HG03439 (cell line): ENCODE results near the gene CEBPG.

Source experiments
- ATAC-seq: cut with Tn5 transposase; IDR thresholded peaks from one replicate; pipeline ENCODE4 v1.9.1; 2021; ENCODE audit warnings: mild to moderate bottlenecking, moderate library complexity; ENCODE audit not compliant: unreplicated experiment

CEBPG gene

DNA sequence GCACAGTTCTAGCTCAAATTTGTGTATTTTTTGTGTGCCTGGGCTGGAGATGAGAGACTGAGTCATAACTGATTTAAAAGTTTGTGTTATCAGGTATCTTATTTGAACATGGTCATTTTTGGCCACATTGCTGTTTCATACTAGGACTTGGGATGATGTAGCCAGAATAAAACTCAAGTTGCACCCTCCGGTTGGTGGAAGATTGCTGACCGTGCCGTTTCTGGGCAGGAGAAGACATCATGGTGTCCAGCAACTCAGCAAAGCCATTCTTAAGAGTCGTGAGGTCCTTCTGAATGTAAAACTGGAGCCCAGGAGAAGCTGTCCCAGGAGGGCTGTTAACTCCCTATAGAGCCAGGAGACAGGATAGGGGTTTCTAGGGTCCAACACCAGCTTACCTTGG lies 7.6 kb downstream of the CEBPG start:
- no peak for ATAC-seq

DNA sequence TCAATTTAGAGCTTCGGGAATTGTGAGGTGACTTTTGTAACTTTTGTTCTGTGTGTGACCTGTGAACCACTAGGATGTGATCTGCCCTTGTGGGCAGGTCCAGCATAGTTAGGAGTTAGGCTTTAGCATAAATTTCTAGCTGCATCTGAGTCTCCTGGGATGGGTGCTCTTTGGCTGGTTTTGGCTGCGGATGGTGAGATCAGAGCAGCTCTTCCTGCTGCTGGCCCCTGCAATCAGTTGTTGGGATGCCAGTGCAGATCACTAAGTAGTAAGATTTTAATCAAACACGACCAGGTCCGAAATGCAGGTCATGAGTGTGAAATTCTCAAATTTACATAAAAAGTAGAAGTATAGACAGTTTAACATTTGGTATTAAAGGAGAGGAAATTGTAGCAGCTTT lies 8.5 kb downstream of the CEBPG start:
- no peak for ATAC-seq

DNA sequence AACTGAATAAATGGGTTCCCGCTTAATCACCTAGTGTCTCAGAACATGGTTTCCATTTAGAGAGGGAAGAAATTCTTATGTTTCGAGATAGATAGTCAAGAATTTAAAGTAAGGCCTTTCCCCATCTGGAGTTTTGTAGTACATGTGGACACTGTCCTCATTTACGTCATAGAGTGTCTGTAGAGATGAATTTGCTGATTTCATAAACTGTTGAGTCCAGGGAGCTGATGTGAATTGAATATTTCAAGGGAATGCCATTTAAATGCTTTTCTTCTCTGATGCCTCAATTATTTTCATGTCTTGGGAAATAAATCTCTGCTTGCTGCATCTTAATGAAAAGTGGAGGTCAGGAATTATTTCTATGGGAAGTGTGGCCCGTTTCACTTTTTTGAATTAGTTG lies 9.5 kb downstream of the CEBPG start:
- ATAC-seq: no peak

DNA sequence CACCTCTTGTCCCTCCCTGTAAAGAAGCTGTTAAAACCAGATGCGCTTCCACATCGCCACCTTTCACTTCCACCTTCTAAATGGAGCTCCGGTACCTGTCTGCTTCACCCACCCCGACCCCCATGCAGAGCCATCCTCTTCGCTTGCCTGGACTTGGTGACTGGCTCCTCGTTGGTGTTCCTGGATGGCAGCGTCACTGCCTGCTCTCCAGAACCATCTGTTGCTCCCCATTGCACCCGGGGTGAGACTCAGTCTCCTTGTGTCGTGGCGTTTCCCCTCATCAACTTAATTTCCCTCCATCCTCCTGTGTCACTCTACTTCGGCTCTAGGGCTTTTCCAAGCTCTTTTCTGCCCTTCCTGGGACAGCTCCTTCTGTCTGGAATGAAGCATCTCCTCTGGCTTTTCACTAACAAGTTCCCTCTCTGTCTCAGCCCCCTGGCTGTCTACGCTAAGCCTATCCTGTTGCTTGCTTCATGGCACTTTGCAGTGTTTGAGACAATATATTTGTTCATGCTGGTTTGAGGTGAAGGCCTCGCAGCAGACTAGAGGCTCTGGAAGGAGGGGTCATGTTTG lies 10.3 kb downstream of the CEBPG start:
- ATAC-seq: no peak

DNA sequence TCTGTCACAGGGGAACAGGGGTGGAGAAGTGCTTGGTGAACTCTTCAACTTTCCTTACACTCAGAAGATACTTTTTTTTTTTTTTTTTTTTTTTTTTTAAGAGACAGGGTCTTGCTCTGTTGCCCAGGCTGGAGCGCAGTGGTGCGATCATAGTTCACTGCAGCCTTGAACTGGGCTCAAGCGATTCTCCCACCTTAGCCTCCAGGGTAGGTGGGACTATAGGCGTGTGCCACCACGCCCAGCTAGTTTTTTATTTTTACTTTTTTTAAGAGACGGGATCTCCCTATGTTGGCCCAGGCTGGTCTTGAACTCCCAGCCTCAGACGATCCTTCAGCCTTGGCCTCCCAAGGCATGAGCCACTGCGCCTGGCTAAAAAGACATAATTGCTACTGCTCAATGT lies 11.5 kb downstream of the CEBPG start:
- ATAC-seq: no peak

DNA sequence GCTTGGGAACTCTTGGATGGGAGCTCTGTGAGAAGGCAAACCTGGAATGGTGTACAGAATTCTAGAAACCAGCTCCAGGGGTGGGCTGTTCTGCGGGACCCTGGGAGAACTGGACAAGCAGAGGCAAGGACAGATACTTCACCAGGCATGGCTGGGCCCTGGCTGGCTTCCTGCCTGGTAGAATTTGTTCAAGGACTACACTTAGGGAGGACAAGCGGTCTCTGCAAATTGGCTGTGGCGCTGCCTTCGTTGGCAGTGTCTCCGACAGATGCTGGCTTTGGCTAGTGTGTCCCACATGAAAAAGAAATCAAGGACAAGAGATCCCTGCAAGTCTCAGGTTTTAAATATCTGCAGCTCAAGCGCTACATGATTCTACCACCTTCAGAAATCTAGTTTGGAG lies 12.4 kb downstream of the CEBPG start:
- no peak for ATAC-seq

DNA sequence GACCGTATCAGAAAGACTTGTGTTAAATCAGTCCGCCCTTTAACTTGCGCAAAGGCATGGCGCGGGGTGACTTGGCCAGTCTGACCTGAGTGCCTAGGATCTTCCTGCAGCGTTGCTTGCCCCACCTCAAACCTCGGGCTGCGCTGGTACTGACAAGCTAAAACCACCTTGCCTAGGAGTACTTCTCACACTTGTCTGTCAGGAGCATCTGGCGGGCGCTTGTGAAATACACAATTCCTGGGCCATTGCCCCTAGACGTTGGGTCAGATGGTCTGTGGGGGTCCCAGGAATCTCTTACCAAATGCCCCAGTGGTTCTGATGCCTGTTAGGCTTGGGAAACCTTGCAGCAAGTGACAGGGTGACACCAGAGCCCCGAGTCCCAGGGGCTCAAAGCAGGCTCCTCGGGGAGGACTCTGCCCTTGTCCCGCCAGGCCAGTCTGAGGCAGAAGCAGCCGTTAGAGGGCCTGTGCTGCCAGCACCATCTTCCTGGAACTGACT lies 12.9 kb downstream of the CEBPG start:
- no peak for ATAC-seq

DNA sequence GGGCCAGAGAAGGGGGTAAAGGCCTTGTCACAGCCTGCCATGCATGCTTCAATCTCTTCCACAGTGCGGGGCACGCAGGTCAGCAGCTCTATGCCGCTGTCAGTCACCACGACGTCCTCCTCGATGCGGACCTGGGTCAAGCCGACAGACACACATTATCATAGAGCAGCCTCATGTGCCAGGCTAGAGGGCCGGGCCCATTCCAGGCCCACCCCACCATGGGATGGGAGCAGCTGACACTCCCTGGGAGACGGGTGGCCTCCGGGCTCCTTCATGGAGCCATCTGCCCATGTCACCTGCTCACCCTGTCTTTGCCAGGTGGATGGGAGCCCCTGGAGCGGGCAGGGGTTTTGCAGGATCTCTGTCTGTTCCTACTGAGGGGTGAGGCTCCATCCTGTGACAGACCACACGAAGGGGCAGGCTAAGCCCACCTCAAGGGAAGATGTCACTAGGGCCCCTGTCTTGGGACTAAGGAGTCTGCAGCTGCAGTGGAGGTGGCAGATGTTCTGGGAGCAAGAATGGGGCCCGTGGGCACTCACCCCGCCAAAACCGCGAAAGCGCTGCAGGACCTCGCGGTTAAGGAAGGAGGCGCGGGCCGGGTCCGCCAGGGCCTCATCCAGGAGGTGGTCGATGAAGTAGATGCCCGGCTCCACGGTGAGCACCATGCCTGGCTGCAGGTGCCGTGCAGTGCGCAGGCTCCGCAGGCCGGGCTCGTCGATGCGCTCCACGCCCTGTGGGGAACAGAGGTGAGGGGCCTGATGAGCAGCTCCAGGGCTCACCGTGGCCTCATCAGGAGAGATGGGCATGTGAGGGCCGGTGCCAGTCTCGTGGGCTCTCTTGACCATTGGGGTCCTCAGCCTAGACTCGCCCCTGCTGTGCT lies 14.1 kb downstream of the CEBPG start:
- no peak for ATAC-seq

DNA sequence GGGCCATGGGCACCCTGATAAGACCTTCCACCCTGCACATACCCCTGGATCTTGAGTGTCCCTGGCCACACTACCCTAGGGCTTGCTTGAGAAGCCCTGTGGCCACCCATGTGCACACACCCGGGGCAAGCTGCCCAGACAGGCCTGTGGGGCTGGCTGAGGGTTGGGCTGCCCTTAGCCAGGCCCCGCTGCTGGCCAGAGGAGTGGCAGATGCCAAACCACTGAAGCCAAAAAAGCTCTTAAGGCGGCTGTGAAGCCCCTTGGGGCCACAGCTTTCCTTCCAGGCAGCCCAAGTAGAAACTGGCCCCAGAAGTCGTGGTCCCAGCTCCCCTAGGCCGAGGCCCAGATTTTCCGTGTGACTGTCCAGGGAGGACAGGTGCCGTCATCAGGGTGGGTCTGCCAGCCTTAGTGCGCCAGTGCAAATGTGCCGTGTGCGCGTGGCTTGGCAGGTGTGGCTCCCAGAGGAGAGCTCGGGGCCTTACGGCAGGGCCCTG lies 14.8 kb downstream of the CEBPG start:
- no peak for ATAC-seq

DNA sequence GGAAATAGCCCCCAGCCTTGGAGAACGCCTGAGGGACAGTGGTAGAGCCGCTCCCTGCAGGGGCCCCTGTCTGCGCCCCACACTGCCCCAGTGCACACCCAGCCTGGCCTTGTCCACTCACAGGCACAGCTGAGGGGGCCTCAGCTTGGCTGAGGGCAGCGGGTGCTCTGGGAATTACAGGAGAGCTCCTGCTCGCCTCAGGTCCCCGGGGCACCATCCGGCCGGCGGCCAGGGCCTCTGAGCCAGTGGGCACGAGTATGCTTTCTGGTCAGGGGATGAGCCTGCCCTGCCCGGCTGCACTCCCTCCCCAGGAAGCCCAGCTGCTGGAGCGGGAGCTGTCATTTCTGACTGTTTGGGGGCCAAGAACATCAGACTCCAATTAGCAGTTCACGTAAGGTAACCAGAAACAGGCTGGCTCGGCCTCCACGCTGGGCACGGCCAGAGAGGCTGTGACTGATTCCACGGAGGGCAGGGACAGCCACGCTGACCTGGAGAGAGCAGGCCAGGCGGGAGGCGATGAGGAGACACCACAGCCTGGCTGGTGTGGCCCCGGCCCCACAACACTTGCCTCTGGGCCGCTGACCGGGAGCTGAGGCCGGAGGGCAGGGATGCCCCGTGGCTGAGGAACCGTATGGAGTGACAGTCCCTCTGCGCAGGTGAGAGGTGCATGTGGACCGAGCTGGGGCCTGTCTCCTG lies 15.4 kb downstream of the CEBPG start:
- no peak for ATAC-seq

DNA sequence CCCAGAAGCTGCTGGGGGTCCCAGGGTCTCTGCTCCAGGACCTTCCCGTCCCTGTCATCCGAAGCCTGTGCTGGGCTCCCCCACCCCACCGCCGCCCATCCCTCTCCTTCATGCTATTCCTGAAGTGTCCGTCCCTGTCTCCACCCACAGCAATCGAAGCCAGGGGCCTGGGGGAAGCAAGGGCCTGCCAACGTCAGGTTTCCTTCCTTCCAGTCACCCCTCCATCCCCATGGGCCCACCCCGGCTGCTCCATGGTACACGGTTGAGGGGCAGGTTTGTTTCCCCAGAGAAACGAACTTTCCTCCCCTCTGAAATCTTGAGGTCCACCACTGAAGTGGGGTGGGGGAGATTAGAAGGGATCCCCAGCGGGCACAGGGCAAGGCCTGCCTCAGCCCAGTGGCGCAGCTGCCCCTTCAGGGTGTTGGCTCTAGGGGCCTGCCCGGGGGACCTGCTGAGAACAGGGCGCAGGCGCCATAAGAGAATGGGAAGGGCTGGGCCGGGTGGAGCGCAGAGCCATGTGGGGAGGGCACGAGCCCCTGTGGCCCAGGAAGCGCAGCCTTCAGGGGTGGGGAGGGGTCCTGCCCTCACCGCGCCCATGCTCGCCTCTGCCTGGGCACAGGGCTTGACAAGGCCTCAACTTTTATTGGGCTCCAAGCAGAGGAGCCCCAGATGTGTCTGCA lies 16.1 kb downstream of the CEBPG start:
- no peak for ATAC-seq

DNA sequence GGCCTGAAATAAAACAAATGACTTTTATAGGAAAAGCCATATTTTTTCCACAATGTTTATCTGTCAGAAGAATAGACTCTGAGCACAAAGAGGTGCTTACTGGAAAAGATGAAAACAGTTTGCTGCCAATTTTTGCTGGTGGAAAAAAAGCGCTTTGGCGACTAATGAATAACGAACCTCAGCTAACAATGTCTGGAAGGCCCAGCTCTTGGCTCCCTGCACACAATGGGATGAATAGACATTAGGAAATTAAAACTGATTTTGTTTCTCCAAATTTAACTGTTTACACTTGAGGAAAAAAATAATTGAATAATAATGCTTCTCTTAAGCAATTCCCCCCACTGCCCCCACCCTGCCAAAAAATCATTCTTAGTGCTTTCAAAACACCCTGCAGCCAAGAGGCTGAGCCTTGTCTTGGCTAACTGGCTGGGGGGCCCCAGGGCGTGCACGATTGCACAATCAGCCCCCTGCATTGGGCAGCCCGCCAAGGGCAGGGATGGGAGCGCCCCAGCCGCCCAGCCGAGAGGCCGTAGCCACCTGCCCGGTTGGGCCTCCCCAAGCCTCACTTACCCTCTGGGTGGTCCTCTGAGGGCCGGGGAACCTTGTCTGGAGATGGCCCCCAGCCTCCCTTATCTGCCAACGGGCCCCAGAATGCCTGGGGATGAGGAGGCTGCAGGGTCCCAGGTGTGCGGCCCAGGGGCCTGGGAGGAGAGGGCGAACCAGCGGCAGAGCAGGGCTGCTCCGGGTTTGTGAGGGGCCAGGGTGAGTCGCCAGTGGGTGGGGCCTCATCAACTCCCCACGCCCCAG lies 16.8 kb downstream of the CEBPG start:
- ATAC-seq: no peak

DNA sequence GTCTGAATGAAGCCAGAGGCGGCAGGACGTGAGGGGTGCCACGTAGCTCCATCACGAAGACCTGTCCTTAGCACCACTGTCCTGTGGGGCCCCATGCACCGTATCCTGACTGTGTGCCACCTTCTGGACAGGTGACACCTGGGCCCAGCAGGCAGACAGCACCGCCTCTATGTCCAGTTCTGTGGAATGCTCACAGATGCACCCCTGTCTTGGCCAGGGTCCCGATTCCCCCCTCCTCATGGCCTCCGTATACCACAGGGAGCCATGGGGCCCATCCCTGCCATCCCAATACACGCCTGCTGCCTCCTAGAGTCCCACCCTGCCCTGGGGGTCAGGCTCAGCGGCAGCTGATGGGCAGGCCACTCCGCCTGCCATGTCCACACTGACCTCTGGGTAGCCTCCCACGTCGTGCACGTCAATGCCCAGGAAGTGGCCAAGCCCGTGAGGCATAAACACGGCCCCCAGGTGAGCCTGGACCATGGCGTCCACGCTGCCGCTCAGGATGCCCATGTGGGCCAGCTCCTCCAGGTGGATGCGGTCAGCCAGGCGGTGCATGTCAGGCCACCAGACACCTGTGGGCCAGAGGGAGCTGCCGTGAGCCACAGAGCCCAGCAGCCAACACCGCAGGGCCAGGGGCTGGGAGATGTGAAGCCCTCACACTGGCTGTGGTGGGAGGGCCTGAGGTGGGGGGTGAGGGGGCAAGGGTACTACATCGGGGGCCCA lies 17.6 kb downstream of the CEBPG start:
- ATAC-seq: no peak

DNA sequence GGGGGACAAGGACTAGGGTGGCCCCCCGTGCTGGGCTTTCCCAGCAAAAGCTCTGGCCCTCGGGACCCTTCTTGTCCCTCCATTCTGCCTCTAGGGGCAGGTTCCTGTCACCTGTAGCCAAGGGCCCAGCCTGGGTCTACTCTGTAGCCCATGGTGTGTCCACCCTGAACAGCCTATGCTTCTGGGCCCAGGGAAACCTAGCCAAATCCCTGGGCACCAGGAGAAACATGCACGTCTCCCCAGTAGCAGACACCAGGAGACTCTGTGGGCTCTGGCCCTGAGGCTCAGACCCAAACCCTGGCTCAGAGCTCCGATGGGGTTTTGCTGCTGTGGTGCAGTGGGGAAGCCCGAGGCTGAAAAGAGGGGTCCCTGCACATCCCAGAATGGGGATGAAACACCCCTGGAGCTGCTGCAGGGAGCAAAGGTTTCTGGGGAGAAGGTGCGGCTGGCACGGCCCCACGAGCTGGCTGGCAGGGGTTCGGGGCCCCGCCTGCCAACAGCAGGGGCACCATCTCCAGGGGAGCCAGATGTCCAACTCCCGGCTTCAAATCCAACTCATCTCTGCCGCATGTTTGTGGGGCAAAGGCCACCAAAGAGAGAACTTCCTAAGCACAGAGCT lies 18.2 kb downstream of the CEBPG start:
- no peak for ATAC-seq

DNA sequence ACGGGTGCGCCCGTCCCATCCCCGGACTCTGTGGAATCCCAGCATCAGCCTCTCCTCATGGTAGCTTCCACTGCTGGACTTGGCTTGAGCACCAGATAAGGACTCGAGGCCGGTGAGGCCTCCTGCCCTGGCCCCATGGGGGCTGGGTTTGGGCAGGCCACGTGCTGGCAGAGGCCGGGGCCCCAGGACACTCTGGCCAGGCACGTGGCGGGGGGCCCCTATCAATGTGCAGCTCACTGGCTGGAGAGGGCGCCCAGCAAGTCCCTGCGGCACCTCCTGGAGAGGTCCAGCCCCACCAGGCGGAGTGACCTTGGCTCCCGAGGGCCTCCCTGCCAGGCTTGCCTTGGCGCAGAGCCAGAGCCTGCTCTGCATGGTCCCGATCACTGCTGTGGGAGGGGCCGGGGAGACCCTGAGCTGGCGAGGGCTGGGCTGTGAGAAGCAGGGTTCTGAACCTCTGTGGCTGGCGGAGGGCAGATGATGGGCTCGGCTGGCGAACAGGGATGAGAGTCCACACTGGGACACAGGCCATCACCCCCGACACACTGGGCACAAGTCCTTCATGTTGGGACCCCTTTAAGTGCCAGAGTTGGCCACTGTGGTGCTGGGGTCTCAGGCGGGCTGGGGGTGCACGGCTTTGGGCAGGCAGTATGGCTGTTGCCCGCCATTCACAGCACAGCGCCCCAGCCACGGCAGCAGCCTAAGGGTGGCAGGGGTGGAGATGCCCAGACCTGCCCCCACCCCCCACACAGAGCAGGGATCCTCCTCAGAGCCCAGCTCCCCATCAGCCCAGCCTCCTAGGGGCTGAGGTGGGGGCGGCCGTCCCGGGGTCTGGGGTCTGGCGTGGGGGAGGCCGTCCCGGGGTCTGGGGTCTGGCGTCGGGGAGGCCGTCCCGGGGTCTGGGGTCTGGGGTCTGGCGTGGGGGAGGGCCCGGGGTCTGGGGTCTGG lies 19.1 kb downstream of the CEBPG start:
- no peak for ATAC-seq

DNA sequence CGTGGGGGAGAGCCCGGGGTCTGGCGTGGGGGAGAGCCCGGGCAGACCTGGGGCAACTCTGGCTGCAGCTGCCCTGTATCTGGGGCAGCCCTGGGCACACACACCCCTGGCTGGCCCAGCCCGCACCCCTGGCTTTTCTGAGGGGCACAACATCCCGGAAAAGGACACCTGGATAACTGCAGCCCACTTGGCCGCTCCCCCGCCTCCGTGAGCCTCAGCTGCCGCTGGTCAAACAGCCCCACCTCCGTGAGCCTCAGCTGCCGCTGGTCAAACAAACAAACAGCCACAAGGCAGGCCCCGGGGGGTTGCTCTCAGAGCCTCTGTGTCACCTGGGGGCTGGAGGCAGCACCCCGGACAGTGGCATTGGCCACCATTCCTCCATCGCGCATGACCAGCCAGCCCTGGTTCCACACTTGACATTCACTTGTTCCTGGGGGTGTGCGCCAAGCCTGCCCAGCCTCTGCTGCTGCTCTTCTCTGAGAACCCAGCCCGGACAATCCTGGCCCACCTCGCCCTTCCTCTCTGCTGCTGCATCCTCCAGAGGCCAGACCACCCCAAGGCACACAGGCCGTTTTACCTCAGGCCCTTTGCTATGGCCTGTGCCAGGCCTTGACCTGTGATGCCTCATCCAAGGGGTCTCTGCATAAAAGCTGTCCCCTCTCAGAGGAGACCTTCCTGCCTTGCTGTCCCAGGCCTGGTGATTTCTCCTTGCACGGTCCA lies 19.9 kb downstream of the CEBPG start:
- no peak for ATAC-seq

DNA sequence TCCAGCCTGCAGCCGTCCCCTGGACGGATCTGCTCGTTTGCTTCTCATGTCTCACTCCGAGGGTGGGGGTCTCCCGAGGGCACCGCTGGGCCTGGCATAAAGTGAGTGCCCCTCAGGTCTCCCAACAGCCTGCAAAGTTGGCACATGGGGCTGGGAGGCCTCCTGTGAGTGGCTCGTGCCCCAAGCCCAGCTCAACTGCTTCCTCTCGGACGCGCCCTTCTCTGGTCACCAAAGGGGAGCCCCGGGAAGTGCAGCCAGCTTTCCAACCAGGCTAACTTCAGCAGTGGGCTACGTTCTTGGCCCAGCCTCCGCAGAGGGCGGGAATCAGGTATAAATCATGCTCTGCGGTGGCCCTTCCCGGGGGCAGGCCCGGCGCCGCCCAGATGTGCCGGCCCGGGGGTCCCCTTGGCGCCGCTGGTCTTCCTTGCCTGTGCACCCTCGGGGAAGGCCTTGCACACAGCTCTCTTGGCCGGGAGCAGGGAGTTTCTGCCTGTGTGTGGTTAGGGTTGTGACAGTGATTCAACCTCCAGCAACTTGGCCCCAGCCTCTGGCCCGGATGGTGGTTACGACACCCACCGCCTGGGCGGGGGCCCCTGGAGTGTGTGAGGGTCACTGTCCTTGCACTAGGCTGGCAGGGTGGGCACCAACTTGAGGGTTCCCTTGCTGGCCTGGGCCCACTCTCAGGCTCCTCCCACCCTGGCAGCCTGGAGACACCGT lies 20.7 kb downstream of the CEBPG start:
- ATAC-seq: no peak
